ENCODE measurements around the gene GBF1.

Gene GBF1

GRCh38 chr10:102395400-102396316 is 150.3 kb downstream of the GBF1 start, which contains the start of gene NFKB2:
TSS of gene NFKB2 (plus strand) at chr10:102395705. CDS start at chr10:102395960, 255 bp downstream.
- DNase-seq (ENCODE audit: low spot score): peak; percentile 84

DNA sequence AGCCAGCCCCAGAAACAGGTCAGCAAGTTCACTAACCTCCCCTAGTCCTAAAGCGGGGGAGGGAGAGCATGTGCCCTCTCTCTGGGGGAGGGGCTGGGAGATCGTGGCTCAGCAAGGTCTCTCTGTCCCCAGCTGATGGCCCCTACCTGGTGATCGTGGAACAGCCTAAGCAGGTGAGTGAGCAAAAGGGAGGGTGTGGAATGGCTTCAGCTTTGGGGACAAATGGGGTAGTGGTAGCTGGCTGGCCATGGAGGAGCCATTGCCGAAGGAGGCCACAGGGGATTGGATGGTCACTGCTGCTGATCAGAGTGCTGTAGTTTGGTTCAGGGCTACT is 151.0 kb downstream of the GBF1 start:
- DNase-seq (ENCODE audit: low spot score): no peak

DNA sequence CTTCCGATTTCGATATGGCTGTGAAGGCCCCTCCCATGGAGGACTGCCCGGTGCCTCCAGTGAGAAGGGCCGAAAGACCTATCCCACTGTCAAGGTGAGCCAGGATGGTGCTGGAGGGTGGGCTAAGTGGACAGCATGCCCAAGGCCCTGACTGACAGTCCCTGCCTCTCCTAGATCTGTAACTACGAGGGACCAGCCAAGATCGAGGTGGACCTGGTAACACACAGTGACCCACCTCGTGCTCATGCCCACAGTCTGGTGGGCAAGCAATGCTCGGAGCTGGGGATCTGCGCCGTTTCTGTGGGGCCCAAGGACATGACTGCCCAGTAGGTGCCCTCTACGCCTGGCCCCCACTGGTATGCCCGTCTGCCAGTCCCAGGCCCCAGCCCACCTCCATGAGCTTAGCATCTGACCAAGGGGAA is 151.4 kb downstream of the GBF1 start:
- no peak for DNase-seq (ENCODE audit: low spot score)

GRCh38 chr10:102397222-102398171 is 152.2 kb downstream of the GBF1 start:
- DNase-seq (ENCODE audit: low spot score): no peak

GRCh38 chr10:102398172-102399020 is 153.1 kb downstream of the GBF1 start:
- DNase-seq (ENCODE audit: low spot score): no peak

GRCh38 chr10:102399217-102400021 is 154.1 kb downstream of the GBF1 start:
- peak; percentile 86 for DNase-seq (ENCODE audit: low spot score)

DNA sequence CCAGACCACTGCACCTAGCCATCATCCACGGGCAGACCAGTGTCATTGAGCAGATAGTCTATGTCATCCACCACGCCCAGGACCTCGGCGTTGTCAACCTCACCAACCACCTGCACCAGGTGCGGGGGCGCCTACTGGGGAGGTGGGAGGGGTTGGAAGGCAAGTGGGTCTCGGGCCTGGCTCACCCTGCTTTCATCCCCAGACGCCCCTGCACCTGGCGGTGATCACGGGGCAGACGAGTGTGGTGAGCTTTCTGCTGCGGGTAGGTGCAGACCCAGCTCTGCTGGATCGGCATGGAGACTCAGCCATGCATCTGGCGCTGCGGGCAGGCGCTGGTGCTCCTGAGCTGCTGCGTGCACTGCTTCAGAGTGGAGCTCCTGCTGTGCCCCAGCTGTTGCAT is 154.7 kb downstream of the GBF1 start:
- DNase-seq (ENCODE audit: low spot score): no peak

DNA sequence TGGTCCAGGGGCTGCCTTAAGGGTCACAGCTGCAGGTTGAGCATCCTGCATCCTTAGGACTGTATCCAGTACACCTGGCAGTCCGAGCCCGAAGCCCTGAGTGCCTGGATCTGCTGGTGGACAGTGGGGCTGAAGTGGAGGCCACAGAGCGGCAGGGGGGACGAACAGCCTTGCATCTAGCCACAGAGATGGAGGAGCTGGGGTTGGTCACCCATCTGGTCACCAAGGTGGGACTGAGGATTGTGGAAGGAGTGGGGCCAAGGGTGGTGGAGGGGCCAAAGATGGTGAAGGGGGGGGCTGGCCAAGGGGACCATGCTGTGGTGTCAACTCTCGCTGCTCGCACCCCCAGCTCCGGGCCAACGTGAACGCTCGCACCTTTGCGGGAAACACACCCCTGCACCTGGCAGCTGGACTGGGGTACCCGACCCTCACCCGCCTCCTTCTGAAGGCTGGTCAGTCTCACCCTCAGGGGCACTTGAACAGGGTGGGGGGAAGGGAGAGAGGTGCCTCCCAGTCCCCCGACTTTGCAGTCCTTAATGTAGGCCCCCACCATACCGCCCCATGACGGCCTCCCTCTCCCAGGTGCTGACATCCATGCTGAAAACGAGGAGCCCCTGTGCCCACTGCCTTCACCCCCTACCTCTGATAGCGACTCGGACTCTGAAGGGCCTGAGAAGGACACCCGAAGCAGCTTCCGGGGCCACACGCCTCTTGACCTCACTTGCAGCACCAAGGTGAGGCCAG is 155.4 kb downstream of the GBF1 start:
- DNase-seq (ENCODE audit: low spot score): no peak

DNA sequence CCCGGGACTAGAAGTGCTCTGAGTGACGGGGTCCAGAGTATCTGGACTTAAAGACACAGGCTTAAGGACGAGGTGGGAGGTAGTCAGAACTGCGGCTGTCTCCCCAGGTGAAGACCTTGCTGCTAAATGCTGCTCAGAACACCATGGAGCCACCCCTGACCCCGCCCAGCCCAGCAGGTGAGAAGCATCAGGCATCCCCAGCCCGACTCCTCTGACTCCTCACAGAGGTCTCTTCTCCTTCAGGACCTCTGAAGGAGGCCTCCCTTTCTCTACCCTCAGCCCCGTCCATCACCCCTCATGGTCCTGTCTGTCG is 156.0 kb downstream of the GBF1 start:
- no peak for DNase-seq (ENCODE audit: low spot score)

DNA sequence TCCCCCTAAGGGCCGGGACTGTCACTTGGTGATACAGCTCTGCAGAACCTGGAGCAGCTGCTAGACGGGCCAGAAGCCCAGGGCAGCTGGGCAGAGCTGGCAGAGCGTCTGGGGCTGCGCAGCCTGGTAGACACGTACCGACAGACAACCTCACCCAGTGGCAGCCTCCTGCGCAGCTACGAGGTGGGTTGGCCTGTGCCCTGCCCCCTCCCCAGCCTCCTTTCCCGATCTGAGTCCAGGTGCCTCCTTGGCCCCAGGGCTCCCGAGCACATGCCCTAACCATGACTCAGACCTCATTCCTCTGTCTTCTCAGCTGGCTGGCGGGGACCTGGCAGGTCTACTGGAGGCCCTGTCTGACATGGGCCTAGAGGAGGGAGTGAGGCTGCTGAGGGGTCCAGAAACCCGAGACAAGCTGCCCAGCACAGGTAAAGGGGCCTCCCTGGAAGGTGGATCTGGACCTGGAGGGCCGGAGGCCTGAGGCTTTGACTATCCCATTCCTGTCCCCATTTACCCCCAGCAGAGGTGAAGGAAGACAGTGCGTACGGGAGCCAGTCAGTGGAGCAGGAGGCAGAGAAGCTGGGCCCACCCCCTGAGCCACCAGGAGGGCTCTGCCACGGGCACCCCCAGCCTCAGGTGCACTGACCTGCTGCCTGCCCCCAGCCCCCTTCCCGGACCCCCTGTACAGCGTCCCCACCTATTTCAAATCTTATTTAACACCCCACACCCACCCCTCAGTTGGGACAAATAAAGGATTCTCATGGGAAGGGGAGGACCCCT is 156.6 kb downstream of the GBF1 start:
- DNase-seq (ENCODE audit: low spot score): no peak

DNA sequence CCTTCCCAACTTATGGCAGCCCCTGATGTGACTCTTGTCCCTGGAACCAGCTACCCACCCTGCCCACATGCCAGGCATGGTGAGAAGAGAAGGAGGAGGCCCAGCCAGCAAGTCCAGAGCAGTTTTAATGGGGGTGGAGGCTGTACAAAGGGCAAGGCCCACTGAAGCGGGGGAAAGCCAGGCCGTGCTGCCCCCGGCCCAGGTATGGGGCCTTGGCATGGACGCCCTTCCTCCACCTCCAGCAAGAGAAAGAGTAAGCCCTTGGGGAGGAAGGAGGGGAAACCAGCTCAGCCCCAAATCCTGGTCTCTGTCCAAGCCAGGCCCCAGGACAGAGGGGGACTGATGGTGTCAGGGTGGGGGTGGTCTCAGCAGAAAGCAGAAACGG is 157.2 kb downstream of the GBF1 start:
- no peak for DNase-seq (ENCODE audit: low spot score)

GRCh38 chr10:102403115-102403514 is 157.8 kb downstream of the GBF1 start:
- no peak for DNase-seq (ENCODE audit: low spot score)

DNA sequence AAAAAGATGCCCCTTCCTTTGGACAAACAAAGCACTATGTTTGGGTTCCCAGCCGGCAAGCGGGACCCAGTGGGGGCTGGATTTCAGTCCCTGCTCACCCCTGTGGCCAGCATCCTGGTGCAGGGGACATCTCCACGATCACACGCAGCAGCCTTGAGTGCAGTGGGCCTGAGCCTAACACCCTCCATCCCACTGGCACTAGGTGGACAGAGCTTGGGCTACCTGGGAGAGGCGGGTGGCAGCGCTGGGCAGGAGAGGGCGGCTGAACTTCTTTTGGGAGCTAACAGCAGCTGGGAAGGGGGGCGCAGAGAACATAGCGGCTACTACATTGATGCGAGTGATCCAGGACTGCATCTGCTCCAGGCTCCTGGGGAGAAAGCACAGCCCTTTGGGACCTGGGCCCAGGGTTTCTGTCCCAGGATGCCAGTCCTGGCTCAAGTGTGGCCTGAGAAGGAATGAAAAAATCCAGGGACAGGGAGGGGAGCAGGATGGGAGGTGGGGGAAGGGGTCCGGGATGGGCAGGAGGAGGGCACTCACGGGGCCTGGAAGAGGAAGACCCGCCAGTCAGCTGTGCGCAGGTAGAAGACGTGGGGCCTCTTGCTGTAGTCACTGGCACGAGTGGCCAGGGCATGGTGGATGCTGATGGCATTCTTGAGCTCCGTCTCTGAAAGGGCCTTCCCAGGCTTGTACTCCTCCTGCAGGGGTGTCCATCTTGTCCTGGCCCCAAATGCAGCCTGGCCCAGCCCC is 159.2 kb downstream of the GBF1 start:
- DNase-seq (ENCODE audit: low spot score): no peak

DNA sequence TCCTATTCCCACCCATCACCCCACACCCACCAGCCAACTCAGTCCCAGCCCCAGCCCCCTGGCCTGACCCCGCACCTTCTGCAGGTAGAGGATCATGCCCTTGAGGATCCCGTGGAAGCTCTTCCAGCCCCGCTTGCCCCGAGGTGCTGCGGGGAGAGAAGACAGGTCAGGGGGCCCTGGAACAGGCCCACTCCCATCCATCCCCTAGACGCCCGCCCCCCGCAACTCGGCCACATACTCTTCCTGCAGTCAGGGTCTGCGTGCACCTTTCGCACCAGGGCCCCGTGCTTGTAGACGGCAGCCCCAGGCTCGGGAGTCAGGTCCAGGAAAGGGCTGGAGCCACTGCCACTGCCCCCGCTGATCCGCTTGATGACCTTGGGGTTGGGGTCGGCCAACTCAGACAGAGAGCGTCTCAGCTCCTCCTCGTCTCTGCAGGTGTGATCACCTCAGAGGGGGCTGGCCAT is 159.8 kb downstream of the GBF1 start:
- DNase-seq (ENCODE audit: low spot score): no peak

GRCh38 chr10:102405632-102406031 is 160.3 kb downstream of the GBF1 start:
- no peak for DNase-seq (ENCODE audit: low spot score)

DNA sequence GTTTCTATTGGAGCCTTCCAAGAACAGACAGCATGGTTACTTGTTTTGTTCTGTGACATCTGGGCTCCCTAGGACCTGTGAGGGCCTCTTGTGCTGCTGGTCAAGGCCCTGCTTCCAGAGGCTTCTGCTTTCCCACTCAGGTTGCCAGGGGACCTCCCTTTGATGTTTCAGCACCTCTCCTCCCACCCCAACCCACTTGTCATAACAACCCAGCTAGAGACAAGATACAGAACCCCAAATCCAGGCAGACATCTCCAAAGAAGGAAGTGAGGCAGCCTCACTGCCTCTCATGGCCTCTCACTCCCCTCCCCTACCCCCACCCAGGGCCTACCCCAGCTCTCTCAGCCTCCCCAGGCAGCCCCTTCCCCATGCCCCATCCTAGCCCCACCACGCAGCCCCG is 161.5 kb downstream of the GBF1 start:
- no peak for DNase-seq (ENCODE audit: low spot score)

GRCh38 chr10:102407425-102408130 is 162.2 kb downstream of the GBF1 start:
- no peak for DNase-seq (ENCODE audit: low spot score)

DNA sequence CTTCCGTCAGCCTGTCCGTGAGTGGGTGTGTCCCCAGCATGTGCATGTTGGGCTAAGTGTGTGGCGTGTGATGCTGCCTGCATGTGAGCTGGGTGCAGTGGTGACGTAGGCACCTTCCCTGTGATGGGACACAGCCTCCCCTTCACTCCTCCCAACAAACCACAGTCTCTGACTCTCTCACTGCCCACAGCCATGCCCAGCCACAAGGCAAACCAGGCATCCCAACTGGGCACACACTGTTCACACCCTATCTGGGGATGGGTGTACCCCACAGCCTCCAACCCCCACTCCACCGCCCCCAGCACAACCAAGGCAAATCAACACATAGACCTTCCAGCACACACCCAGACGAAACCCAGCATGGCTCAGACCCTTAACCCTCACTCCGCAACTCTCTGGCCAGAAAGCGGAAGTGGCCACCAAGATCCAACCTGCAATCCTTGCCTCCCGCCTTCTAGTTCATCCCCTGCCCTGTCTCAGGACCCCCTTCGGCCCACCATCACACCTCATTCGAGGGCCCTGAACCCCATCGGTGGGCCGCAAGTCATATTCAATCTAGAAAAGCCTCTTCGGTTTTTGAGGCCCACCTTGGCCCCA is 162.9 kb downstream of the GBF1 start:
- DNase-seq (ENCODE audit: low spot score): no peak
